ENCODE measurements around the gene RND1.

The RND1 gene

GRCh38 chr12:48827026-48827425 is 38.6 kb downstream of the RND1 start:
- DNase-seq, result no peak

GRCh38 chr12:48826209-48826855 is 39.3 kb downstream of the RND1 start:
- no peak for DNase-seq

GRCh38 chr12:48824905-48825304 is 40.8 kb downstream of the RND1 start:
- DNase-seq, result no peak

- no peak for DNase-seq
Measured at GRCh38 chr12:48824112-48824511, 41.6 kb downstream of the RND1 start.

GRCh38 chr12:48823281-48823680 is 42.4 kb downstream of the RND1 start:
- no peak for DNase-seq

GRCh38 chr12:48822711-48823110 is 43.0 kb downstream of the RND1 start:
- no peak for DNase-seq

GRCh38 chr12:48822139-48822538 is 43.5 kb downstream of the RND1 start:
- DNase-seq, result no peak

GRCh38 chr12:48819986-48820725 is 45.5 kb downstream of the RND1 start:
- no peak for DNase-seq

GRCh38 chr12:48818831-48819590 is 46.7 kb downstream of the RND1 start:
- DNase-seq, result peak; percentile 23 to 53

GRCh38 chr12:48817873-48818830 is 47.5 kb downstream of the RND1 start, which contains the start of gene CACNB3:
CACNB3 (plus strand) TSS chr12:48818496; CDS start chr12:48818930, 434 bp downstream.
- DNase-seq, result peak in 1 of 2 experiments; percentile 51

GRCh38 chr12:48816143-48816854 is 49.4 kb downstream of the RND1 start:
- no peak for DNase-seq

- peak; percentile 49 to 83 for DNase-seq
Measured at GRCh38 chr12:48815126-48816110, 50.3 kb downstream of the RND1 start.

- DNase-seq, result peak in 1 of 2 experiments; percentile 67
Measured at GRCh38 chr12:48814262-48815125, 51.2 kb downstream of the RND1 start.

- DNase-seq, result no peak
Measured at GRCh38 chr12:48813465-48814261, 52.0 kb downstream of the RND1 start.

GRCh38 chr12:48812389-48812788 is 53.3 kb downstream of the RND1 start:
- no peak for DNase-seq

GRCh38 chr12:48811437-48812090 is 54.1 kb downstream of the RND1 start:
- DNase-seq, result no peak

GRCh38 chr12:48810903-48811431 is 54.7 kb downstream of the RND1 start:
- DNase-seq, result no peak

- DNase-seq, result no peak
Measured at GRCh38 chr12:48807981-48808380, 57.7 kb downstream of the RND1 start.
